Endothelial cell of umbilical vein (primary cell): Measurements from ENCODE around the gene TLX3. TPM values are rescaled to one million over a fixed set of nuclear protein-coding genes. Genes with fewer than 3 reads are reported as not detected.
A peak's percentile ranks its signal among the peaks of the same experiment; 100 is the strongest.
"Not testable (repeated sequence)": the region's sequence is repeated elsewhere in the genome, so short reads cannot be mapped to it uniquely, and the experiment has no call there.

Experiments used
- BruUV-seq: library from RNA; stranded (reverse); fragments of 400-500 nt; replicated peaks from 2 replicates; lab custom pipeline; 2021; lab: Mats Ljungman, UMichigan
- CTCF ChIA-PET: fragments of 300-600, 350-600 bp; sonication (Branson Sonifier 250); formaldehyde crosslinking; loops from one replicate; lab custom pipeline; 2021; ENCODE audit warnings: antibody characterized with exemption, inconsistent platforms; lab: Charles Lee
- POLR2A ChIA-PET: fragments of 300-600, 350-600 bp; sonication (Branson Sonifier 250); formaldehyde crosslinking; loops from one replicate; lab custom pipeline; 2021; ENCODE audit warnings: antibody characterized with exemption, inconsistent platforms; lab: Charles Lee
- DNase-seq: peaks from one replicate; pipeline ENCODE4 v3.0.0-alpha.2; 2011; ENCODE audit warnings: low read depth, low spot score
- FAIRE-seq: peaks from 2 replicates; lab custom pipeline; 2011; peaks lifted over from hg19 to GRCh38; lab: Jason Lieb, UNC
- H2AFZ ChIP-seq: 2 replicates; pipeline ENCODE4 v1.6.0; 2012; ENCODE audit warnings: low read depth, low read length, control low read depth, inconsistent platforms
- H3K27ac ChIP-seq: 2 replicates; pipeline ENCODE4 v1.5.1; 2011; ENCODE audit warnings: low read depth, mild to moderate bottlenecking, control low read depth, low read length, moderate library complexity; ENCODE audit not compliant: insufficient read depth
- H3K27me3 ChIP-seq, 2 experiments: 2 replicates each; pipeline versions ENCODE4 v1.6.0 to v1.6.1; 2011; ENCODE audit warnings: low read length in 2 of 2, mixed read lengths in 1 of 2; ENCODE audit not compliant: control insufficient read depth in 2 of 2, insufficient read depth in 2 of 2
- H3K36me3 ChIP-seq, 2 experiments: 2 replicates in 1 of 2; 3 replicates in 1 of 2; pipeline ENCODE4 v1.5.1; 2011; ENCODE audit warnings: low read length in 2 of 2, mild to moderate bottlenecking in 1 of 2, moderate library complexity in 1 of 2; ENCODE audit not compliant: control insufficient read depth in 2 of 2, insufficient read depth in 2 of 2; ENCODE audit errors: extremely low read depth in 1 of 2
- H3K4me1 ChIP-seq: 3 replicates; pipeline ENCODE4 v1.5.1; 2011; ENCODE audit warnings: mild to moderate bottlenecking, low read length; ENCODE audit not compliant: control insufficient read depth, insufficient read depth; ENCODE audit errors: extremely low read depth
- H3K4me2 ChIP-seq: 2 replicates; pipeline ENCODE4 v1.6.1; 2011; ENCODE audit warnings: low read length, control low read depth, mixed read lengths; ENCODE audit not compliant: insufficient read depth
- H3K4me3 ChIP-seq, 3 experiments: fragments of 200-600 bp in 1 of 3; sonication (generic), shearing (Covaris generic) in 1 of 3; replicated peaks in 1 of 3; 2 replicates each; pipeline ENCODE4 v1.5.1; 2011 to 2016; ENCODE audit warnings: control low read depth in 3 of 3, low read length in 3 of 3, mild to moderate bottlenecking in 2 of 3, inconsistent platforms in 1 of 3, low read depth in 1 of 3, moderate library complexity in 1 of 3; ENCODE audit not compliant: insufficient read depth in 1 of 3
- H3K79me2 ChIP-seq: 2 replicates; pipeline ENCODE4 v1.6.0; 2012; ENCODE audit warnings: low read length, inconsistent platforms; ENCODE audit not compliant: control insufficient read depth, insufficient read depth
- H3K9ac ChIP-seq: replicated peaks from 2 replicates; pipeline ENCODE3; 2011; ENCODE audit warnings: low read length, control low read depth; ENCODE audit not compliant: insufficient read depth; ENCODE audit errors: extremely low read depth
- H3K9me1 ChIP-seq: replicated peaks from 3 replicates; pipeline ENCODE4 v1.6.0; 2011; ENCODE audit warnings: mild to moderate bottlenecking, low read length; ENCODE audit not compliant: control insufficient read depth, insufficient read depth; ENCODE audit errors: extremely low read depth
- H3K9me3 ChIP-seq: replicated peaks from 2 replicates; pipeline ENCODE4 v1.5.1; 2012; ENCODE audit warnings: low read length, inconsistent platforms; ENCODE audit not compliant: control insufficient read depth, insufficient read depth
- H4K20me1 ChIP-seq: replicated peaks from 2 replicates; pipeline ENCODE3; 2011; ENCODE audit warnings: mild to moderate bottlenecking, low read length; ENCODE audit not compliant: control insufficient read depth, insufficient read depth; ENCODE audit errors: extremely low read depth
- CTCF ChIP-seq, 2 donors: IDR thresholded peaks; 1 replicate in 1 of 2; 2 replicates in 1 of 2; pipeline ENCODE4 v1.5.1; 2011; ENCODE audit warnings: low read length in 2 of 2, mild to moderate bottlenecking in 2 of 2, moderate library complexity in 2 of 2, control low read depth in 1 of 2, inconsistent platforms in 1 of 2, low read depth in 1 of 2; ENCODE audit not compliant: insufficient read depth in 1 of 2; ENCODE audit errors: extremely low read depth in 1 of 2
- EZH2 ChIP-seq: IDR thresholded peaks from 2 replicates; pipeline ENCODE4 v1.6.1; 2012; ENCODE audit warnings: borderline replicate concordance, low read depth, mild to moderate bottlenecking, moderate library complexity, low read length, inconsistent platforms; ENCODE audit not compliant: severe bottlenecking
- FOS ChIP-seq: IDR thresholded peaks from 2 replicates; pipeline ENCODE4 v1.6.1; 2011; ENCODE audit warnings: mild to moderate bottlenecking, low read length, moderate library complexity, borderline replicate concordance; ENCODE audit not compliant: insufficient read depth
- GATA2 ChIP-seq: IDR thresholded peaks from 2 replicates; pipeline ENCODE4 v1.7.0; 2011; ENCODE audit warnings: low read depth, mild to moderate bottlenecking, moderate library complexity, mixed read lengths, low read length; ENCODE audit not compliant: insufficient read length, insufficient read depth
- JUN ChIP-seq: IDR thresholded peaks from 2 replicates; pipeline ENCODE4 v1.6.1; 2011; ENCODE audit warnings: borderline replicate concordance, low read depth; ENCODE audit not compliant: insufficient read length, insufficient read depth
- MAX ChIP-seq: IDR thresholded peaks from 2 replicates; pipeline ENCODE4 v1.6.1; 2011; ENCODE audit not compliant: insufficient read depth, insufficient read length
- MYC ChIP-seq: IDR thresholded peaks from one replicate; pipeline ENCODE4 v1.6.1; 2011; ENCODE audit warnings: mild to moderate bottlenecking, low read depth, low read length
- POLR2A ChIP-seq: IDR thresholded peaks from 2 replicates; pipeline ENCODE4 v1.6.1; 2012; ENCODE audit warnings: low read depth, mild to moderate bottlenecking, control low read depth, low read length
- POLR2AphosphoS5 ChIP-seq: IDR thresholded peaks from 2 replicates; pipeline ENCODE4 v1.6.1; 2012; ENCODE audit warnings: low read depth, mild to moderate bottlenecking, control low read depth, low read length, moderate library complexity; ENCODE audit not compliant: insufficient read depth
- dilution Hi-C: fragments of 300-500 bp; cut with MboI; formaldehyde crosslinking; loops from one replicate; pipeline ENCODE4 v1.15.0; 2019; ENCODE audit warnings: low sequenced_read_pairs; ENCODE audit not compliant: extremely low pct_ligation_motif_present
- intact Hi-C: fragments of 100-400 bp; cut with micrococcal nuclease; formaldehyde crosslinking; loops from one replicate; pipeline ENCODE4 v1.10.0; 2022
- polyA plus RNA-seq, 4 experiments: library from polyadenylated mRNA; depleted of rRNA in 3 of 4; stranded (reverse) in 3 of 4; unstranded in 1 of 4; fragments of >200 nt; gene quantifications; 2 replicates each; pipeline versions ENCODE4 v1.2.1 to v1.2.3, GENCODE V29; 2011 to 2012; ENCODE audit warnings: missing spikeins in 1 of 4
- total RNA-seq: library from RNA; stranded (reverse); gene quantifications from 2 replicates; pipeline ENCODE4 v1.2.3, GENCODE V29; 2021

The TLX3 gene
- total and polyA plus RNA-seq, 2 donors (not counting 3 experiments of a cell fraction or from before 2014, with no cell fraction given), result not detected

GRCh38 chr5:171295299-171295698 lies 13.7 kb upstream of the TLX3 start:
- CTCF ChIA-PET, result interaction anchor here (1.0 to 2.2 kb wide), 2 partner anchors 12 to 88 kb away, joined by 4 to 8 read pairs; no protein-coding TSS in a partner anchor
- TF ChIP-seq FOS, result peak; percentile 17
- TF ChIP-seq GATA2, result no peak
- dilution Hi-C loops, result no loop called here
- intact Hi-C loops, result no loop called here
- DNase-seq (peak; percentile 12), FAIRE-seq (no peak)
- H4K20me1 ChIP-seq, result no peaks in the 10 kb centered on the region
- H2AFZ ChIP-seq, result no peak overlapping the region
- H3K36me3 ChIP-seq, result no peaks in the 10 kb centered on the region
- no peaks in the 10 kb centered on the region for H3K9me1 ChIP-seq
- no peaks in the 10 kb centered on the region for H3K79me2 ChIP-seq
- H3K27ac ChIP-seq, result no peak overlapping the region
- no peak overlapping the region for H3K4me3 ChIP-seq
- no peaks in the 10 kb centered on the region for H3K4me1 ChIP-seq
- no peaks in the 10 kb centered on the region for H3K9me3 ChIP-seq
- H3K27me3 ChIP-seq, result no peaks in the 10 kb centered on the region
- no peak overlapping the region for H3K4me2 ChIP-seq
- BruUV-seq, result no TSS peak
- POLR2A ChIA-PET, result interaction anchor here (0.7 kb wide), 1 partner anchor 614 kb away, joined by 3 read pairs; no protein-coding TSS in a partner anchor
- H3K9ac ChIP-seq, result no peak overlapping the region

- no peak for FAIRE-seq
- H2AFZ ChIP-seq, result no peak overlapping the region
- H3K27ac ChIP-seq, result no peak overlapping the region
- H3K4me1 ChIP-seq, result no peaks in the 10 kb centered on the region
- no peak for DNase-seq
- CTCF ChIA-PET, result interaction anchor here (2.2 kb wide), 1 partner anchor 88 kb away, joined by 8 read pairs; no protein-coding TSS in a partner anchor
- dilution Hi-C loops (no loop called here), intact Hi-C loops (no loop called here)
- H3K79me2 ChIP-seq, result no peaks in the 10 kb centered on the region
- H3K4me3 ChIP-seq, result no peak overlapping the region
- H3K9me1 ChIP-seq, result no peaks in the 10 kb centered on the region
- no TSS peak for BruUV-seq
- H3K36me3 ChIP-seq, result no peaks in the 10 kb centered on the region
- H3K9me3 ChIP-seq, result no peaks in the 10 kb centered on the region
- no peak overlapping the region for H3K4me2 ChIP-seq
- H3K9ac ChIP-seq, result no peak overlapping the region
- H3K27me3 ChIP-seq, result no peaks in the 10 kb centered on the region
- TF ChIP-seq JUN (no peak), MYC (no peak), EZH2 (no peak), POLR2A (no peak), GATA2 (no peak), MAX (no peak), CTCF (IDR thresholded peaks at IDR 0.05; ENCODE audit: extremely low read depth in 1 of 2, insufficient read depth in 1 of 2, low read depth in 1 of 2, low read length in 2 of 2) (no peak), POLR2AphosphoS5 (no peak), FOS (no peak)
- POLR2A ChIA-PET, result no interaction called here
- no peaks in the 10 kb centered on the region for H4K20me1 ChIP-seq
Measured at GRCh38 chr5:171295801-171296200, 13.2 kb upstream of the TLX3 start.

GRCh38 chr5:171297941-171298340 lies 11.1 kb upstream of the TLX3 start:
- intact Hi-C loops, H4K20me1 ChIP-seq, H3K9me1 ChIP-seq, H3K4me1 ChIP-seq, H3K4me3 ChIP-seq, H2AFZ ChIP-seq, POLR2A ChIA-PET, CTCF ChIA-PET, dilution Hi-C loops, H3K79me2 ChIP-seq, BruUV-seq, H3K36me3 ChIP-seq, H3K27ac ChIP-seq, H3K27me3 ChIP-seq, H3K4me2 ChIP-seq, H3K9ac ChIP-seq, DNase-seq, FAIRE-seq, H3K9me3 ChIP-seq: not testable (repeated sequence)
